Prostate gland (tissue), 2 donors: ENCODE measurements around the gene GPRASP2.

Source experiments
- CTCF ChIP-seq, 4 experiments: fragments of 200-600 bp in 2 of 4; fragments of 450-650 bp in 2 of 4; sonication (generic) in 2 of 4; IDR thresholded peaks; 1 replicate in 3 of 4; 2 replicates in 1 of 4; pipeline ENCODE4 v1.5.1; 2016 to 2019; ENCODE audit warnings: antibody characterized with exemption in 4 of 4, mild to moderate bottlenecking in 2 of 4, moderate library complexity in 2 of 4
- POLR2A ChIP-seq: fragments of 450-650 bp; IDR thresholded peaks from one replicate; pipeline ENCODE4 v1.6.1; 2016; ENCODE audit warnings: antibody characterized with exemption, mild to moderate bottlenecking

- TF ChIP-seq CTCF (IDR thresholded peaks at IDR 0.05) (no peak), POLR2A (no peak)
These were observed 16.4 kb downstream of the GPRASP2 start for GRCh38 chrX:102728646-102729045.
